Inferior parietal cortex (tissue), 1 donor: Measurements from ENCODE around the gene RANBP10.
"Not testable (repeated sequence)": the region's sequence is repeated elsewhere in the genome, so short reads cannot be mapped to it uniquely, and the experiment has no call there.

Experiments
- DNase-seq: peaks from one replicate; pipeline ENCODE4 v3.0.0-alpha.2; 2016; ENCODE audit errors: extremely low spot score

RANBP10 gene

DNA sequence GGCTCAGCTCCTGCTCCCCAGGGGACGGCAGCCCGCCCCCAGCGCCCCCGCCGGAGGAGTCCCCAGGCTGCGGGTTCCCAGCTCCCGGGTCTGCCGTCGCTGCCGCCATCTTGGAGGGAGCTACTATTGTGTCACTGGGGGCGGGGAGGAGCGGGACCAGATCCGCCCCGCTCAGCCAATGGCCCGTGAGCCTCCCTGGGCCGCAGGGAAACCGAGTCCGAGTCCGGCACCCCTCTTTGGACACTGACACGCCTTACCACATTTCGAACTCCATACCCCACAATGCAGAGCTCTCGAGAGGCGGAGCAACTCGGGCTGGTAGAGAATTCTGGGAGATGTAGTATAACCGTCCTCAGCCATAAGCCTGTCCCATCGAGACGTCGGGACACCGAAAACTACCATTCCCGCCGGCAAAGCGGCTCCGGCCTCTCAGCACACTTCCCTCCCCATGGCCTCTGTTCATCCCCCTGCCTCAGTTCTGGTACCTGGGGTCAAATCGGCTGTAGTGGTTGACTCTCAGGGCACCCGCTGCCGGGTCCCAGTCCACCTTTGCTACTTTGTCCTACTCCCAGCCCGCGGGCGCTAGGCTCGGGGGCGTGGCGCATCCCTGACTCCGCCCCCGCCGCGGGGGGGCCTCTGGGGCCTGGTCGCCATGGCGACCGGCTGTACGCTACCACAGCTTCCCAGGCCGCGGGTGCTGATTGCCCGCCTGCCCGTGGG, at the start of gene RANBP10, which contains the start of gene TSNAXIP1:
Gene RANBP10 (minus strand): TSS at position 133 of the 720 bp plus-strand sequence. CDS start 24 bp downstream, at position 109.
Gene TSNAXIP1 (plus strand): TSS at position 462 of the 720 bp plus-strand sequence. CDS start 261 bp downstream, outside the sequence.
- DNase-seq, result peak; percentile 98

DNA sequence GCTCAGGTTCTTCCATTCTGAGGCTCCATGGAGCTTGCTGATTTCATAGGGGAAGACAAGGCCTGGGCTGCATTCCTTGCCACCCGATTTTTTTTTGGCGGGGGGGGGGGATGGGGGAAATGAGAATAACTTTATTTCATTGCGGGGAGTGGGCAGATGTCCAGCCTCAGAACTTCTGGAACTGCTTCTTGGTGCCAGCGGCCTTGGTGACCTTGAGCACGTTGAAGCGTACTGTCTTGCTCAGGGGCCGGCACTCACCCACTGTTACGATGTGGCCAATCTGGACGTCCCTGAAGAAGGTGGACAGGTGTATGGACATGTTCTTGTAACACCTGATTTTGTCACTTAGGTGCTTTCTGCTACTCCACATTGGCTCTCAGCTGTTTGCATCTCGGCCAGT, 49.4 kb upstream of the RANBP10 start:
- no peak for DNase-seq

DNA sequence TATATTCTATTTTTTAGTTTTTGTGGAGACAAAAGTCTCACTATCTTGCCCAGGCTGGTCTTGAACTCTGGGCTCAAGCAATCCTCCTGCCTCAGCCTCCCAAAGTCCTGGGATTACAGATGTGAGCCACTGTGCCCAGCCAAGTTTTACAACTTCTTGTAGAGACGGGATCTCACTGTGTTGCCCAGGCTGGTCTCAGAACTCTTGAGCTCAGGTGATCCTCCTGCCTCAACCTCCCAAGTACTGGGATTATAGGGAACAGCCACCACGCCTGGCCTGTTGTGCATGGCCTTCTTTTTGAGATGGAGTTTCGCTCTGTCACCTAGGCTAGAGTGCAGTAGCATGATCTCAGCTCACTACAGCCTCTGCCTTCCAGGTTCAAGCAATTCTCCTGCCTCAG, 47.3 kb upstream of the RANBP10 start:
- DNase-seq, result no peak

DNA sequence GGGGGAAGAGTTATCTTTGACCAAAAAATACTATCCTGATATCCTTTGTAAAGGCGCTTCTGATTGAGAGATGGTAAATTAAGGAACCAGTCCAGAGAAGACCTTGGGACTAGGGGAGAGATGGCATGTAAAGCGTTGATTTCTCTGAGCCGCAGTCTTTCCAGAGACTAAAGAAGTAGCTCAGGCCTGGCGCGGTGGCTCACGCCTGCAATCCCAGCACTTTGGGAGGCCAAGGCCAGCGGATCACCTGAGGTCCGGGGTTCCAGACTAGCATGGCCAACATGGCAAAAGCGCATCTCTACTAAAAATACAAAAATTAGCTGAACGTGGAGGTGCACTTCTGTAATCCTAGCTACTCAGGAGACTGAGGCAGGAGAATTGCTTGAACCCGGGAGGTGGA, 41.8 kb upstream of the RANBP10 start:
- no peak for DNase-seq

DNA sequence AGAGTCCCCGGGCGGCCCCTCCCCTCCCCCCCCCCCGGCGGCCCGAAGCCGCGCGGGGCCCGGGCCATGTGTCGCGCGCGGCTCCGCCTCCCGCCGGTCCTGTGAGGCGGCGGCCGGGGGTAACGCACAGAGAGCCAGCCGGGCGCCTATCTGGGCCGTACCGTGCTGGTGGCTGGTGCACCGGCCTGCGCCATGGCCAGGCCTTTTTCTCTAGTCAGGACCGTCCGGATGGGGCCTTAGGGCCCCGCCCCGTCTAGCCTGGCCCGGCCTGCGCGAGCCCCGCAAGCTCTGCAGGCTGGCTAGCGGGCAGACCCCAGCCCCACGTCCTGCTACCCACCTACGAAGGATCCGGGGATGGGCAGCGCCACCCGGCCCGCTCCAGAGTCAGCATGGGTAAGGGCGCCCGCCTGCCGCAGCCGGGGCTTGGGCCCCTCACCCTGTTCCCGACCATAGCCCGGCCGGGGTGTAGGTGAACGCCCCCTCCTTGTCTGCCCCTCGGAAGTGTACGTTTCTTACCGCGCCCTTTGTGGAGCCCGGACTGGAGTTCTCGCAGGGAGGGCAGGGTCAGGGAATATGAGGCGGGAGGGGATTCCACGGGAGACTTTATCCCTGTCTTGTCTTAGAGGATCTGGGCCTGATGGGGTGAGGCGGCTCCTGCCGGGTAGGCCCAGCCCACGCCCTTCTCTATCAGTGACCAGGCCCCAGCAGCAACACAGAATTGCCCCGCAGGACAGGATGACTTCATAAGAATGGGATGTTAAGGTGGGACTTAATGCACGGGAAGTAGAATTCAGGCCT, 40.9 kb upstream of the RANBP10 start, which contains the start of gene CENPT:
Gene CENPT (minus strand): TSS at position 630 of the 798 bp plus-strand sequence. CDS start 13,834 bp downstream, outside the sequence.
- DNase-seq, result no peak

DNA sequence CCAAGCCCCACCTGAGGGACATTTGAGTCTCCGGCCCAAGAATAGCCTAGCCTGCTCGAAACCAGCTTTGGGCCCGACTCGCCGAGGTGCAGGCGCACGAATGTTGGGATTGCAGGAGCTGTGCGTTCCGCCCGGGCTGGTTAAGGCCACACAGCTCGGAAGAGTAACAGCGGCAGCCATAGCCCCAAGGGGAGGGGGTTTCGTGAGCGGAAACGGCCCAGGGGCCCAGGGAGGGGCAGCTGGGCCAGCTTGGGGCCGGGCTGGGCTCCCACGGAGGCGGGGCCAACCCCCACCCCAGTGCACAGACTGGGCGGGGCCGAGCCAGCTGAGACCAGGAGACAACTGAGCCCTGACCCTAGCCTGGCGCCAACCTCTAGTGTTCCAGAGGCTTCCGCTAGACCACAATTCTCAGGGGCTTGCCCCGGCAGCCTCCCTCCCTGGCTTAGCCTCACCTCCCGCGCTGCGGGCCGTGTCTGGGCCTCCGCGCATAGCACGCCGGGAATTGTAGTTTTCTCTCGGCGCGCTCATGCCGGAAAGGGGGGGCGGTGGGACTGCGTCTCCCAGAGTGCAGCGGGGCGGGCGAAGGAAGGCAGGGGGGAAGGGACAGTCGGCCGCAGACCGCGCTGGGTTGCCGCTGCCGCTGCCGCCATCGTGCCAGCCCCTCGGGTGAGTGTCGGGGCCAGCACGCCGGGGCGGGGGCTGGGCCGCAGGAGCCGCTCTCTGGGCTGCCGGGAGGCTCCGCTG, 40.1 kb upstream of the RANBP10 start, which contains the start of gene NUTF2:
Gene NUTF2 (plus strand): TSS at position 614 of the 744 bp plus-strand sequence. CDS start 18,198 bp downstream, outside the sequence.
- peak; percentile 93 for DNase-seq

DNA sequence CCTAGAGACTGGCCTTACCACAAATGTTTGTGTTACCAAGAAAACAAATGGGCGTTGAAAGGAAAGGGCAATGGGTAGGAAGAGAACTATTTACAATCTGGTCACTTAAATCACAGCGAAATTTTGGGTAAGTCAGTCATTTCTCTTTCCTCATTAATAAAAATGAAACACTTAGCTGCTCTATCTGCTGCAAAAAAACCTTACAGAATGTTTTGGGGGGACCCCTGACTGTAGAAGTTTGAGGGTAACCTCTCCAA, 39.6 kb upstream of the RANBP10 start:
- DNase-seq, result no peak

DNA sequence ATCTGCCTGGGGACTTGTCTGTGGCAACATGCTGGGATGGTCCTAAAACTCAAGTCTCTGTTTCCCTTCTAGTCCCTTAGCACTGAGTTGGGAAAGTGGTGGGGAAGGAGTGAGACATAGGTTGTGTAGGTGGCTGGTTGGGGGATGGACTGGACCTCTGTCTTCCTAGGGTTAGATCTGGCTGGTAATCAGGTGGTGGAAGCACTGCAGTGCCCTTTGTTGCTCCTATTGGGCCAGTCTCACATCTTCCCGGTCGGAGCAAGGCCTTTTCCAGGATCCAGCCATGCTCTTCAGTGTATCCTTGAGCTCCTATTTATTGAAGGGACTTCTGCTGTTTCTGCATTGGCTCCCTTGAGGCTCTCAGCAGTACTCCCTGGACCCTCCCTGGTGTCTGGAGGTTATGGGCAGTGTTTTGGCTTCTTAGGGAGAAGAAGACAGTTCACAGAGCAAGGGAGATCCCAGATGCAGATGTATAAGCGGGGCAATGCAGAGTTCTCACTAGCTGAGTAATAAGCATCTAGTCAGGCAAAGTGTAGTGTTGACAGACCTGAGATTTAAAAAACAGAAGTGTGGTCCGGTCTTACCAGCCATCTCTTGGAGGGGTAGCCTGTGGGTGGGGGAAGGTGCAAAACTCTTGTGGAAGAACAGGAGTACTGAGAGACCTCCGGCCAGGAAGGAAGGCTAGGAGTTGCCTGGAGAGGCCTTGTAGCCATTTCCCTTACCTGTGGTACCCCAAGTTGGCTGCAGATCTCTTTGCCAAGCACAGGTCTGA, 39.1 kb upstream of the RANBP10 start:
- DNase-seq, result no peak

DNA sequence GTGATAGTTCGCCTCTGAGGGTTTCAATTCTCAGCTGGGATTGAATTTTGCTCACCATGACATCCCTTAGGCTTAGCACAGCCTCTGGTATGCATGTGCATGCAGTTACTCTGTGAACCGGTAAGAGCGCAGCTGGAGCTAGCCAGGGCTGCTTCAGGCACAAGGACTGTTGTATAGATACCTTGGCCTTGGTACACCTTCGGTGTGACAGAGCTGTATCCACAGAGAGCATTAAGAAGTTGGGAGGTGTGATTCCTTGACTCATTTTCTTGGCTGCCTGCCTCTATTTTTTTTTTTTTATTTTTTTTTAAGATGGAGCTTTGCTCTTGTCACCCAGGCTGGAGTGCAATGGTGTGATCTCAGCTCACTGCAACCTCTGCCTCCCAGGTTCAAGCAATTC, 38.1 kb upstream of the RANBP10 start:
- no peak for DNase-seq

DNA sequence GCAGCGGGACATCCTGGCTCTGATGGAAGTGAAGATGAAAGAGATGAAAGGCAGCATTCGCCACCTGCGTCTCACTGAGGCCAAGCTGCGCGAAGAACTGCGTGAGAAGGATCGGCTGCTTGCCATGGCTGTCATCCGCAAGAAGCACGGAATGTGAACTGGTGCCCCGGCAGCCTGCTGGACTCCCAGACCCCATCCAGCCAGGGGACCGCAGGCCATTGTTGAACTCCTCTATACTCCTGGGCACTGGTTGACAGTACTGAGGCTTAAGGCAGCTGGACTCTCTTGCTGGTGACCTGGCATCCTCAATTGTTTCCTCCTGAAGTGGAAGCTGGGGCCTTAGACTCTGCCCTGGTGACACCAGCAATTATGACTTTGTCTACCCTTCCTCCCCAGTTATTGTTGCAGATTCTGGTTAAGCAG, 37.0 kb upstream of the RANBP10 start:
- DNase-seq, result no peak

DNA sequence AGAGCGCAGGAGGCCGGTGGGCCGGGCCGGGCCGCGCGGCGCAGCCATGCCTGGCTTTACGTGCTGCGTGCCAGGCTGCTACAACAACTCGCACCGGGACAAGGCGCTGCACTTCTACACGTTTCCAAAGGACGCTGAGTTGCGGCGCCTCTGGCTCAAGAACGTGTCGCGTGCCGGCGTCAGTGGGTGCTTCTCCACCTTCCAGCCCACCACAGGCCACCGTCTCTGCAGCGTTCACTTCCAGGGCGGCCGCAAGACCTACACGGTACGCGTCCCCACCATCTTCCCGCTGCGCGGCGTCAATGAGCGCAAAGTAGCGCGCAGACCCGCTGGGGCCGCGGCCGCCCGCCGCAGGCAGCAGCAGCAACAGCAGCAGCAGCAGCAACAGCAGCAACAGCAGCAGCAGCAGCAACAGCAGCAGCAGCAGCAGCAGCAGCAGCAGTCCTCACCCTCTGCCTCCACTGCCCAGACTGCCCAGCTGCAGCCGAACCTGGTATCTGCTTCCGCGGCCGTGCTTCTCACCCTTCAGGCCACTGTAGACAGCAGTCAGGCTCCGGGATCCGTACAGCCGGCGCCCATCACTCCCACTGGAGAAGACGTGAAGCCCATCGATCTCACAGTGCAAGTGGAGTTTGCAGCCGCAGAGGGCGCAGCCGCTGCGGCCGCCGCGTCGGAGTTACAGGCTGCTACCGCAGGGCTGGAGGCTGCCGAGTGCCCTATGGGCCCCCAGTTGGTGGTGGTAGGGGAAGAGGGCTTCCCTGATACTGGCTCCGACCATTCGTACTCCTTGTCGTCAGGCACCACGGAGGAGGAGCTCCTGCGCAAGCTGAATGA, 36.4 kb upstream of the RANBP10 start:
- DNase-seq, result peak; percentile 53

DNA sequence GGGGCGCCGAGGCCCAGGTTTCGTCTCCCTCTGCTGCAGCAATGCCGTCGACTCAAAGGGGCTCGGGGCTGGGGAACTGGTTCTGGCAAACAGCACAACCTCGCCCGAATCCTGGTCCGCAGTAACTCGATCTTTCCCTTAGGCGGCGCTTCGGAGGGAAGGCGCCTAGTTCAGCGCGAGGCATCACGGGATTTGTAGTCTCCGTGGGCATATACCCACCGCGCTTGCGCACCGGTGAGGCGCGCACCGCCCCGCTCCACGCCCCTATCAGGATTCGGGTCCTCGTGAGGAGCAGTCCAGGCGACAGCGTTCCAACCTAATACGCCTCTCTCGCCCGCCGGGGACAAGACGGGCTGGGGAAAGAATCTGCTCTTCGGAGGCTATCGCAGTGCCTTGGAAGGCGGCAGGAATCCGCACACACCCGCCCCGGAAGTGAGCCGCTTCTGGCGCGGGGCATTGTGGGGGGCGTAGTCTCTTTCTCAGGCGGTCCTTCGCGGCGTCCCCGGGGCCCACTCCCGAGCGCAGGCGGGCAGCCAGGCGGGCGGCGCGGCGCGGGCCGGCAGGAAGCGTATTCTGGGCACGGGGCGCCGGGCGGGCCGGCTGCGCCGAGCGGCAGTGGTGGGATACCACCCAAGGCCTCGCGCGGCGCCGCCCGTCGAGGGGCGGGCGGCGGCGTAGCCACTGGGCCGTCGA, 35.6 kb upstream of the RANBP10 start, which contains the start of gene THAP11:
Gene THAP11 (plus strand): TSS at position 505 of the 693 bp plus-strand sequence. CDS start 235 bp downstream, outside the sequence.
- peak; percentile 99 for DNase-seq

DNA sequence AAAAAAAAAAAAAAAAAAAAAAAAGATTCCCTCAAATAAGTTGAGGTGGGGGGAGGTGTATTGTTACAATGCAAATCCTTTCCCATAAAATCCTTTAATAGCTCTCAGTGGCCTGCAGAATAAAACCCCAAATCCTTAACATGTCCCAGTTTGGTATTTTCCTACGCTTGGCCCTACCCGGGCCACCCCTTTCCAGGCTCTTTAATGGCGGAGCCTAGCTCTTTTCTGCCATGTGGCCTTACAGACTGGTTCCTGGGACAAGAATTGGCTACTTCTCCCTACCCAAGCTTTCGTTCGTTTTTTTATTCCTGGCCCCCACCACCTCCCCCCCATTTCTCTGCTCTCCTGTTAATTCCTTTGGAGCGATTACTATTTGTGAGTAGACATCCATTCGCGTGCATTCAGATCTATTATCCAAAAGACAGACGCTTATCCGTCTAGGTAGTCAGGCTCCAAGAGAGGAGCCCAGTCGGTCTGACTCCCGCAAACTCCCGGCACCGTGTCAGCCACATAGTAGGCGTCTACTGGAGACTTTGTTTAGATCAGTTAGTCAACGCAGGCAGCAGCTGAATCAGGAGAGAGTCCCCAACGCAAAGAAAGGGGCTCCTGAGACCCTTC, 34.9 kb upstream of the RANBP10 start:
- DNase-seq, result no peak

DNA sequence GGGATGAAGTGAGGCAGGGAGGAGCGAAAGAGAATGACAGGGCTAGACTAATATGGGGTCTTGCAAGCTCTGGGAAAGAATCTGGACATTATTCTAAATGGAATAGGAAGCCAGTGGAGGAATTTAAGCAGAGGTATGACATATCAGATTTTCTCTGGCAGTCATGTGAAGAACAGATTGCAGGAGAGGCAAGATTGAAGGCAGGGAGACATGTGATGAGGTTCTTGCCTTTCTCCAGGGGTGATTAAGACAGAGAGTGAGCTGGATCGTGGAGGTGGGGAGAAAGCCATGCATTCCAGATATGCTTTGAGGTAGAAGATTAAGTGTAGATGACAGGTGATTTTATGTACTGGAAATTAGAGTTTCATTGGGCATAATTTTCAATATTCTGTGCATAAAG, 31.5 kb upstream of the RANBP10 start:
- no peak for DNase-seq

DNA sequence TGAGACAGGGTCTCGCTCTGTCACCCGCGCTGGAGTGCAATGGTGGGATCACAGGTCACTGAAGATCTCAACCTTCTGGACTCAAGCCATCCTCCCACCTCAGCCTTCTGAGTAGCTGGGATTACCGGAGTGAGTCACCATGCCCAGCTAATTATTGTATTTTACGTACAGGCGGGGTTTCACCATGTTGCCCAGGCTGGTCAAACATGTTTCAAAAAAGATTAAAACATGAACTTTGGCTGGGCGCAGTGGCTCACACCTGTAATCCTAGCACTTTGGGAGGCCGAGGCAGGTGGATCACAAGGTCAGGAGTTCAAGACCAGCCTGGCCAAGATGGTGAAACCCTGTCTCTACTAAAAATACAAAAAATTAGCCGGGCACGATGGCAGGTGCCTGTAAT, 30.8 kb upstream of the RANBP10 start:
- not testable (repeated sequence) for DNase-seq

DNA sequence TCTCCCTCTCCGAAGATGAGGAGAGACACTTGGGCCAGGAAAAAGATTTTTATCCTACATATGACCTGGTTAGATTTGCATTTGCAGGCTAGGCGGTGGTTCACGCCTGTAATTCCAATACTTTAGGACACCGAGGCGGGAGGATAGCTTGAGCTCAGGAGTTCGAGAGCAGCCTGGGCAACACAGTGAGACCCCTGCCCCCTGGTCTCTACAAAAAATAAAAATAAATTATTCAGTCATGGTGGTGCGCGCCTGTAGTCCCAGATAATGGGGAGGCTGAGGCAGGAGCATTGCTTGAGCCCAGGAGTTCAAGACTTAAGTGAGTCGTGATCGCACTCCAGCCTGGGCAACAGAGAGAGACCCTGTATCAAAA, 27.9 kb upstream of the RANBP10 start:
- DNase-seq, result no peak

DNA sequence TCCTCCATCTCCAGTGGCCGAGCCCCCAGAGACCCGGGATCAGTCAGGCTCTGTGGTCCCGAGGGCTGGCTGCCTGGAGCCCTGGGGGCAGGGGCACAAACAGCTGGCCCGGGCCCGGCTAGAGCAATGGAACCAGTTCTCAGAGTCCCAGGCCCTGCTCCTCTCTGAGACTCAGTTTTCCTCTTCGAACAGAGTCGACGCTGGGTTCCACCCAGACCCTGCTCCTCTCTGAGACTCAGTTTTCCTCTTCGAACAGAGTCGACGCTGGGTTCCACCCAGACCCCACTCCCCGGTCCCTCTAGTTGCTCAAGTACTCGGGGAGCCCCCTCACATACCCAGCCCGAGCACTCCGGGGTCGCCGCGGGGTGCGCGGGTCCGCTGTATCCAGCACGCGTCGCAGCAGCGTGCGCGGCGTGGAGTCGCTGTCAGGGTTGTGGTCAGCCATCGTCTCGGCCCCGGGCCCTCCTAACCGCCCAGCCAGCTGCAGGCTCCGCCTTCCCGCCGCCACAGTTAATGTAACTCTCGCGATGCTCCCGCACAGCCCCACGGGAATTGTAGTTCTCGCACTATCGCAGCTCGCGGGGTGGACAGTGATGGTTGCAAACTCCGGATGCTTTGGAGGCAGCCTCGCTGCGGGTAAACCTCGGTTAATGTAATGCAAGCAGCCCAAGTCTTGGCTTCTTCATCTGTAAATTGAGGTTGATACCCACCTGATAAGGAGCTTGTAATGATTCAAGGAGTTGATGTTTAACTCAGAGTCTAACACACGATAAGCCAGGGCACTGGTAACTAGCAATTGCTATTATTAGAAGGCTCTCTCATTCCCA, 27.3 kb upstream of the RANBP10 start:
- DNase-seq, result peak; percentile 96

DNA sequence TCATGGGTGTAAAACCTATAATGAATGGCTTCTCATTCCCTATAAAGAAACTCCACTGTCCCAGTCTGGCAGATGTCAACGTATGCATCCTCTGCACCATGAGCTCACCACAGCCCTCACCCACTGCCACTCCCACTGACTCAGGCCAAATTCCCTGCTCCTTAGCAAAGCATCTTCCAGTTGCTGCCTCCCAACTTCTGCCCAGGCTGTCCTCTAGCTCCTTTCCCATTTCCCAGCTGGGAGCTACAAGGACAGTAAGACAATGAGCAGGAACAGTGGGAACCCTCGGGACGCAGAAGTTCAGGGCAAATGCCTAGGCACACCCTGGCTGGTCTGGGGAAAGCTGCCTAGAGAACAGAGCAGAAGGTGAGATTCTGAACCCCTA, 26.7 kb upstream of the RANBP10 start:
- no peak for DNase-seq

DNA sequence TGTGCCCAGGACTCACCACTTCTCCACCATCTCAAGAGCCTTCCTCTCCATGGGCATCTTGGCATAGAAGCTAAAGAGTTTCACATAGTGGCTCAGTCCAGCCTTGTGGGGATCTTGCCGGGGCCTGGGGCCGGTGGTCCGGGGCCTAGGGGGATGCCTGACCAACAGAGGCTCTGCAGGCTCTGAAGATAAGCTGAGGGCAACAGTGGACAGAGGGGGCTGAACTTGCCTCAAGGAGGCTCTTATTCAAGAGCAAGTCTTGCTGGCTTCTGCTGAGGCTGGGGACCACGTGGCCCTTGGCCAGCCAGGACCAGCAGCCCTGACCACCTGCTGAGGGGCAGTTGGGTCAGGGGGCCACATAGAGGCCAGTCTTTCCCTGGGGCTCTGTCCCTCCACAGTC, 22.3 kb upstream of the RANBP10 start:
- no peak for DNase-seq
